Thoracic aorta (tissue), 2 donors: ENCODE results near the gene TNS3. TPM values are rescaled to one million over a fixed set of nuclear protein-coding genes. Genes with fewer than 3 reads are reported as not detected.

Experiments
- ATAC-seq: fragments of 150-250 bp; one replicate; pipeline ENCODE4 v1.8.0; 2017; ENCODE audit warnings: low read depth; ENCODE audit not compliant: insufficient number of reproducible peaks, low FRiP score
- DNase-seq: peaks from one replicate; pipeline ENCODE4 v3.0.0-alpha.2; 2020; ENCODE audit warnings: low spot score
- H3K27ac ChIP-seq, 2 donors: fragments of 200-600 bp; sonication (generic); 1 replicate in 1 of 2; 2 replicates in 1 of 2; pipeline ENCODE4 v1.5.1; 2016; ENCODE audit warnings: mild to moderate bottlenecking in 2 of 2, moderate library complexity in 2 of 2
- H3K27me3 ChIP-seq: fragments of 200-600 bp; sonication (generic); replicated peaks from 2 replicates; pipeline ENCODE4 v1.6.0; 2016; ENCODE audit warnings: mild to moderate bottlenecking; ENCODE audit not compliant: insufficient read depth
- H3K36me3 ChIP-seq: fragments of 200-600 bp; sonication (generic); one replicate; pipeline ENCODE4 v1.5.1; 2016
- H3K4me1 ChIP-seq, 2 donors: fragments of 200-600 bp; sonication (generic); 1 replicate in 1 of 2; 2 replicates in 1 of 2; pipeline versions ENCODE4 v1.5.1 to v1.6.0; 2016; ENCODE audit warnings: low read depth in 2 of 2, mild to moderate bottlenecking in 1 of 2; ENCODE audit not compliant: control insufficient read depth in 1 of 2
- H3K4me3 ChIP-seq: fragments of 200-600 bp; sonication (generic); 2 replicates; pipeline ENCODE4 v1.5.1; 2016; ENCODE audit warnings: mild to moderate bottlenecking
- H3K9me3 ChIP-seq: fragments of 200-600 bp; sonication (generic); 2 replicates; pipeline ENCODE4 v1.5.1; 2016
- CTCF ChIP-seq: fragments of 200-600 bp; sonication (generic); IDR thresholded peaks from one replicate; pipeline ENCODE4 v1.5.1; 2019; ENCODE audit warnings: antibody characterized with exemption
- total RNA-seq, 2 donors: library from RNA; depleted of rRNA; stranded (reverse); fragments of >200 nt; gene quantifications; one replicate each; pipeline versions ENCODE4 v1.1.0 to v1.2.3, GENCODE V29; 2016

Gene TNS3
- total RNA-seq, 2 donors from 2014 or later: 138 to 151 TPM

GRCh38 chr7:47405921-47406800 is 175.8 kb downstream of the TNS3 start:
- peak overlapping the region; percentile 25 for H3K4me3 ChIP-seq
- peaks cover 14 to 26% of the 10 kb centered on the region in 2 donors for H3K4me1 ChIP-seq
- DNase-seq (no peak), ATAC-seq (peak; percentile 44)
- TF ChIP-seq CTCF: no peak
- H3K27ac ChIP-seq: peak overlapping the region; percentile 23 to 51
- peaks cover 20% of the 10 kb centered on the region for H3K36me3 ChIP-seq
- H3K27me3 ChIP-seq: no peaks in the 10 kb centered on the region
- H3K9me3 ChIP-seq: no peaks in the 10 kb centered on the region

- DNase-seq (no peak), ATAC-seq (no peak)
- H3K27me3 ChIP-seq: no peaks in the 10 kb centered on the region
- TF ChIP-seq CTCF: no peak
- no peaks in the 10 kb centered on the region for H3K9me3 ChIP-seq
- peak overlapping the region; percentile 8 to 51 for H3K27ac ChIP-seq
- peak overlapping the region; percentile 25 for H3K4me3 ChIP-seq
- peaks cover 13% of the 10 kb centered on the region for H3K36me3 ChIP-seq
- H3K4me1 ChIP-seq: peaks cover 14 to 26% of the 10 kb centered on the region in 2 donors
These were observed 176.5 kb downstream of the TNS3 start for GRCh38 chr7:47405286-47405904.

GRCh38 chr7:47404010-47404409 is 177.9 kb downstream of the TNS3 start:
- H3K36me3 ChIP-seq: peaks cover 5% of the 10 kb centered on the region
- H3K4me1 ChIP-seq: peaks cover 14 to 26% of the 10 kb centered on the region in 2 donors
- no peaks in the 10 kb centered on the region for H3K9me3 ChIP-seq
- H3K27me3 ChIP-seq: no peaks in the 10 kb centered on the region
- H3K4me3 ChIP-seq: no peak overlapping the region
- TF ChIP-seq CTCF: no peak
- no peak overlapping the region for H3K27ac ChIP-seq
- DNase-seq: no peak
- ATAC-seq: no peak

GRCh38 chr7:47402941-47403866 is 178.7 kb downstream of the TNS3 start:
- no peaks in the 10 kb centered on the region for H3K27me3 ChIP-seq
- no peak overlapping the region for H3K27ac ChIP-seq
- no peak overlapping the region for H3K4me3 ChIP-seq
- DNase-seq: no peak
- no peak for TF ChIP-seq CTCF
- ATAC-seq: no peak
- no peaks in the 10 kb centered on the region for H3K36me3 ChIP-seq
- no peaks in the 10 kb centered on the region for H3K9me3 ChIP-seq
- peaks cover 14 to 26% of the 10 kb centered on the region in 2 donors for H3K4me1 ChIP-seq
